Measurements from ENCODE around the gene AGAP1.

The AGAP1 gene

DNA sequence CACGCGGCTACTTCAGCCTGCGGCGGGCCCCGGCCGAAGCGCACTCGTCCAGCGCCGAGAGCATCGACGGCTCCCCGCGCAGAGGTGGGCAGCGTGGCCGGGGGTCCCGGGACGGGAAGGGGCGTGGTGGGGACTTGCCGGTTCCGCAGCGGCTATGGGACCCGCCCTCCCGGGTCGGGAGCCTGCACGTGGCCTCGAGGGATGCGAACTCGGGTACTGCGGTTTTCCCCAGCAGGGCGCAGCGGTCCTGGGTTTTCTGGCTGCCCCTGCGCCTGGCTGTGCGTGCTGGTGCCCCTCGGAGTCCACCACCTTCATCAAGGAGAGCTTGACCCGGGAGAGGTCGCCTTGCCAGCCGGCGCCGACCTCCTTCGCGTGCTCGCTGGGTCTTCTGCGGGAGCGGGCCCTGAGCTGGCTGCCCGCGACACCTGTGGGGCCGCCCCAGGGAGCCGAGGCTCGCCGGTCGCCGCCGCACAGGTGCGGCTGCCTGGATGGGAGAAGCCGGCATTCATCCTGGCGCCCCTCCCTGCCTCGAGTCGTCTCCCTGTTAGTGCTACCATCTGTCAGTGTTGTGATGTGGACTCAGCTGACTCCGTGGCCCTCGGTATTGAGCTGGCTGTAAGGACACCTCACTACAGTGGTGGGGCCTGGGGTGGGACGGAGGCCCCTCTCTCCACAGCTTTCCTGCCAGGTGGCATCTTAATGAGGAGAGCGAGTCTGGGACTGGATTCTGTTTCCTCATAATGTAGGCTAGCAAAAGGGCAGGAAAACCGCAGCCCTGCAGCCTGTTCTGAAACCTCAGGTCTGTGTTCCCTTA is 177.3 kb downstream of the AGAP1 start:
- DNase-seq, result peak; percentile 13

DNA sequence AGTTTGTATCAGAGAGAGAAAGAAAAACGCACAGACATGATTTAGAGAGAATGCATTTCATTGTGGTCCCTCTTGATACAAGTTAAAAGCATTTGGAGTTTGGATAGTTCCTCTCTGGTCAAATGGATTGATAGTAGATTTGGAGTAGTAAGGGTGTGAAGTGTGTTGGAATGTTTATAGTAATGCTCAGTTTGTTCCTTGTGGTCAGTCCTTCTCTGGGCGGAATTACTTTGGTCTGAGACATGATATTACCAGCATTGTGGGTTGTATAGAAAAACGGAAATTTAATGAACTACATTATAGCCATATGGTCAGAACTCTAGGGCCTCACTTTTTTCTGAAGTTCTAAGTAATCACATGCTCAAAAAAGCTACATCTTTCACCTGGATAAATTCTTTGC is 178.9 kb downstream of the AGAP1 start:
- DNase-seq, result no peak

DNA sequence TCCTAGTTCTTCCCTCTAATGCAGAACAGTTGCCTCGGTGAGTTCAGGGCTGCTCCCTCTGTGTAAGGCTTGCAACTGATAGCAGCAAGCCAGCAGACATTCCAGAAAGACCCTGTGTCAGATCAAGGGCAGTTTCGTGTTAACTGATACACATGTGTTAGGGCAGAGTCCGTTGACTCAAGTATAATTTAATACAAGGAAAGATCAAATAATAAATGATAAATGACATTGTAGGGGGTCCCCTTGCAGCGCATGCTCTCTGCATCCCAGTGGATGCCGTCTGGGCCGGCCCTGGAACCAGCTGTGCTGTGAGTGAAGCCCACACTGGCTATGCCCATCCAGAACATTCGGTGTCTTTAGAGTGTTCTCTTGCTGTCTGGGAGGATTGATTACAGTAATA is 180.3 kb downstream of the AGAP1 start:
- no peak for DNase-seq

DNA sequence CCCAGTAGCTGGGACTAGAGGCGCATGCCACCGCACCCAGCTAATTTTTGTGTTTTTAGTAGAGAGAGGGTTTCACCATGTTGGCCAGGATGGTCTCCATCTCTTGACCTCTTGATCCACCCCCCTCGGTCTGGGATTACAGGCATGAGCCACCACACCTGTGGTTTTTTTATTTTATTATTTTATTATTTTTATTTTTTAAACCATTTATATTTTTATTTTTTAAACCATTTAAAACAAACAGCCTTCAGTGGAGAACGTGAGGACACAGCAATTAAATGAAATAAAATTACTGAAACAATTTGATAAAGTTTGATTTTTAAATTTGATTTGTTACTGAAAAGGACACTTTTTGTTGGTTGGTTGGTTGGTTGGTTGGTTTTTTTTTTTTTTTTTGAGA is 181.0 kb downstream of the AGAP1 start:
- no peak for DNase-seq

DNA sequence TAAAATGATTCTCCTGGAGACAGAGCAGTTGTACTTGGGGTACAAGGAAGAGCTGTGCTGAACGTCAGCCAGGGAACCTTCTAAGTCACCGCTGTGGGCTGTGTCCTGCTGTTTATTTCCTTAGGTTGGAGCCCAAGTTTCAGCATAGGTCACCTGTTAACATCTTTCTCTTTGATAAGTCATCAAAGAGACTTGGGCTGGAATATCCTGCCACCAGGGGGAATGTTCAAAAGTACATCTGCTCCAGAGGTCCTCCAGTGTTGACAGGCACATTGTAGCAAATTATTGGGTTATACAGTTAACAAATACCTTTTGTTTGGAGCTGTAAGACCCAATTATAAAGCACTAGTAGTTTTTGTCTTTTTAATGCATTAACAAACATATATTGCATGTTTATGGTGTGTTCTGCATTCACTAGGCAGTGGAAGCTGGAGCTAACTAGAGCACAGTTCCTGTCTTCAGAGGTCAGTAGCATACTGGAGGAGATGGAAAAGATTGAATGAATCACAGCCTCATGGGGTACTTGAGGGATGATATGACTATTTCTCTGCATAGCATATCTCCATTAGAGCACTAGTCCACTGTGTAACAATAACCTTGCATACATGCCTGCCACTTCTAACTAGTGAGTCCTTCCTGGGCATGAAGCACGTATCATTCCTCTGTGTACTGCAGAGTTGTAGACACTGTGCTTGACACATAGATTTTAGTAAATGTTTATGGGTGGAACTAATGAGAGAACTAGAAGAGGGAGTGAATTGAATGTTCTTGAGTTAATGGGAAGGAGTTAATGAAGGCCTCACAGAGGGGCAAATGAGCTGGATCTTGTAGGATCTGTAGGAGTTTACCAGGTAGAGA is 182.1 kb downstream of the AGAP1 start:
- DNase-seq, result no peak

DNA sequence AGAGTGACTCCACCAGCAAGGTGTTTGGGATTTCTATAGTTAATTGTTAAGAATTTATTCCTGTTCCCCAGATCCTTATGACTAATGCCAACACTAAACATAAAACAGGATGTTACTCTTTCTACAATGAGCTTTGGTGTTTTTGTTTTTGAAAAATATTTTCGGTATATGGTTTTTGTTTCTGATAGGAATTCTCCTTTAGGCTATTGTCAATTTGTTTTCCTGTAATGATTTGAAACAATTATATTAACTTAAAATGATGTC is 182.6 kb downstream of the AGAP1 start:
- no peak for DNase-seq

DNA sequence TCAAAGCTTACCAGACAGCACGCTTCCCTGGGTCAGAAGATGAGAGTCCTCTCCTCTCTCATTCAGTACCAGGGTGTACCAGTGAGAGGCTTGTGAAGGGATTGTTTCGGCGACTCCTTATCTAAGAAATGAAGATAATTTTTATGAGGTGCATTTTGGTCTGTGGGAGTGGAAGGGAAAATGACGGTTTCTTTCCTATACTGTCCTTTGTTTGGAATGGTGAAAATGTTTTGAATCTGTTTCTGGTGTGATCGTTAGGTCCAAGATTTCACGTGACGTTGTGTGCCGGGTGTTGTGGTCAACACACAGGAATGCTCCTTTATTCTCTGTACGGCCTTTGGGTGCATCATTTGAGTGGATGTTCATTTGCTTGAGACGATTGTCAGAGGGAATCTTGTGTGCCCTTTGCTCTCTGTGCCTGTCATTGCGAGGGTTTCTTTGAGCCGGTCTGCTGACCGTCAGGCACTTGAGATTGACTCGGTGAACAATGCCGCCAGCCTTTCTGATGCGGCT is 183.5 kb downstream of the AGAP1 start:
- DNase-seq, result no peak

DNA sequence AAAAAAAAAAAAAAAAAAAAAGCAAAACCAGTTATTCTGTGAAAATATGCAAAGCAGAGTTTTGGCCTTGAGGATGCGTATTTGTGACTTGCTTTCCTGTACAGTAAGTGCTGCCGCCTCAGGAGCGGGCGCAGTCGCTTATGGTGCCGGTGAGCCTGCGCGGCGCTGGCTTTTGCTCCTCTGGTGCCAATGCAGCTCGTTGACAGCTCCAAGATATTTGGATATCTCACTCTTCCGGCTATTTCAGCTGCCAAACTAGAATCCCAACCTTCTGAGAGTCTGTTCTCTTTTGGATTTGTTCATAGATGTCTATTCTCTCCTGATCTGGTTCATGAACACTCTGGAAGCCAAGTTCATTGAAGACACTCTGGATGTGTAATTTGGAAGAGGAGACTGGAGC is 184.1 kb downstream of the AGAP1 start:
- no peak for DNase-seq

DNA sequence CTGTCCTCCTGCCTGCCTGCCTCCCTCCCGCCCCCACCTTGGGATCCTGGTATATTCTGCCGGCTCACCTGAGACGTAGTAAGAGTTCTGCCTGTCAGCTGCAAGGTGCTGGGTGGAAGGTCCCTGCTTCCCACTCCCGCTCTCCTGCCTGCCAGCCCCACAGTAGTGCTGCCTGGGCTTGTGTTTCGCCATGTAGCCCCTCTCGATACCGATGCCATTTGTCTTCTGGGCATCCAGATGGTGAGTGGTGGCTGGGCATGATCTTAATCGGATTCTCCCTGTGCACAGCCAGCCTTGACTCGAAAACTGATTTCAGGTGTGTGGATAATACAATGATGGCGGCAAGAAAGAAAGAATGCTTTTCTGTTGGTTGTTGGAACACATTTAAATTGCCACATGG is 184.9 kb downstream of the AGAP1 start:
- DNase-seq, result no peak

DNA sequence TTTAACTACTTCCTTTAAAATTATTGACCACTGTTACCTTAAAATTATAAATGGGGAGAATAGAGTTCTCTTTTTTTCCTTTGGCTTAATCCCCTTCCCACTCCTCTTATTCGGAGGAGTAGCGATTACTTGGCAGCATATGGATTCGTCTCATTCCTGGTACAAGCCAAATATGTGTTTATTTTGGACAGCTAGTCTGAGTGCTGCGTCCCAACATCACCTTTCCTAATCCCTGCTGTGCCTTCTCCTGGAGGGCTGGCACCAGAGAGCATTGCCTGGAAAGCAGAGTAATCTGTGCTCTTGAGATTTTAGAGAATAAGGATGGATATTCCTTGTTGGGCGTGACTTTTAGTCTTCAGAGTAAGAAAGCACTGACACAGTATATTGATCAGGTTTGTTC is 185.6 kb downstream of the AGAP1 start:
- no peak for DNase-seq

DNA sequence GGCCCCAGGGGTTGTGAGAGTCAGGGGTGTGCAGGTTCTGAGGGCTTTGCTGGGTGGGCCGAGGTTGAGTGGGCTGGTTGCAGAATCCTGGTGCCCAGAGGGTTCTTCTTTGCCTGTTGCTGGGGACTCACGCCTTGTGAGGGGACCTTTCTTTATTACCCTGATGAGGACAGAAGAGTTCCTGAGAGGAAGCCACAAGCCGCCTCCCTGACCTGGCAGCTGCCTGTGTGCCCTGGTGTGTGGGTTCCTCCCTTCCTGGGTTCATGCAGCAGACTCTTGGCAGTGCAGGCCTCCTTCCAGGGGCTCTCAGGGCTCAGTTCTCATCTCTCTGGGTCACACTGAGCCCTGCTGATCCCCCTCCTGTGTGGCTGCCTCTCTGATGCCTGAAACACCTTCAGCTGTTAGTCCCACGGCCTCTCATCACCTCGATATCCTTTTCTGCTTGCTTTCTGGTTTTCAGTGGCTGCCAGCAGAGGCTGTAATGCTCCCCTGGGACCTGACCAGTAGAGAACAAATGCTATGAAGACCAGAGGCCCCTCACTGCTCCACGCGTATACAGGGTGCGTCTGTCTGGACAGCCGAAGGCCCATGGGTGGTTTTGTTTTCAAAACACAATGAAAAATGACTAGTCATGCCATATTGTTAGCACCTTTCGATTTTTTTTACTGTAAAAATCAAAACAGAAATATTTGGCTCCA is 191.3 kb downstream of the AGAP1 start:
- DNase-seq, result no peak

DNA sequence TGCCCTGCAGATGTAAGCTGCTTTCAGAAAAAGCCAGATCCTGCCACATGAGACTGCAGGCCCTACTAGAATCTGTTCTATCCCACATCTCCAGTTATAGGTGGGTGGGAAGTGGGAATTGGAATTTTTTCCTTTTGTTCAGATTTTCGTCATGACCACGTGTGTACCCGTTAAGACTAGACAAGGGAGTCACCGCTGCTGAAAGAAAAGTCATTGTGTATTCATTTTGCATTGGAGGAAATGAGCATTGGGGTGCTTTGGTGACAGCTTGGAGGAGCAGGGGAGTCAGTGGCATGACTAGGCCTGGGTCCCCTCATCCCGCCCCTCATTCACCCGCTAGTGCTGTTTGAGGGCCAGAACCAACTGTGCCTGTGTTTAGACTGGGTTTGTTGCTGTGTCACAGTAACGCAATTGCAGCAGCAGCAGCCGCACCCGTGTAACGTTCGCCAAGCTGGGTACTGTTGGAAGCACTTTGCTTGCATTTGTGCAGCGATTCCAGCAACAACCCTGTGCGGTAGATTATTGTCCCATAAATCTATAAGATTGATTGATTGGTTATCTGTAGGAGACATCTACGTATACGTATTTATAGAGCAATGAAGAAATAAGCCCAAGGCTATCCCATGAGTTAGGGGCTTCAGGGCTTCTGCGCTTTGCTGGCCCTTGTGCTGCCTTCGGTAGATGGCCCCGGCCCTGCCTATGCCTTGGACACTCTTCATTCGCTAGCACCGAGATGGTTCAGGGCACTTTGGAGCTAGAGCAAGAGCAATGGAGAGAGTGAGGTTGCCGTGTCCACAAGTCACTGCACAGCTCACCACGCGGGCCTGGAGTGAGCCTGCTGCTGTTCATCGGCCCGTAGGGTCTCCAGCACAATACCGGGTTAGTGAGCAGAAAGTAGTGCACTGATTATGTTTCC is 194.9 kb downstream of the AGAP1 start:
- DNase-seq, result no peak

DNA sequence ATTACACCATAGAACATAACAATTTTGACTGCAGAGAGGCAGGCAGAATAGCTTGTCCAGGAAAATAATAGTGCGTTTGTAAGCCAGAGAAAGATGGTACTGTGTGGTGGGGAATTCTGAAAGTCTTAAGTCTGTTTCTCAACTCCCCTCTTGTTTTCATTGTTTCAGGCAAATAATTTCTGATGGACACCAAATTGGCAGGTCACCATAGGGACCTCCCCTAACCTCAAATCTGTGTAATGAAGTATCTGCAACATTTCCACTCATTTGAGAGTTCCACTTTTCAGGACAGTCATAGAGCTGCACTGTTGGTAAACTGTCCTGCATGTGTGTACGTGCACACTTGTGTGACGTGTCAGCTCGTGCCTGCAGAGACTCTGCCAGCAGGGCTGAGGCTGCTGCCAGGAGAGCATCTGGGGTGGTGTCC is 195.6 kb downstream of the AGAP1 start:
- DNase-seq, result no peak

DNA sequence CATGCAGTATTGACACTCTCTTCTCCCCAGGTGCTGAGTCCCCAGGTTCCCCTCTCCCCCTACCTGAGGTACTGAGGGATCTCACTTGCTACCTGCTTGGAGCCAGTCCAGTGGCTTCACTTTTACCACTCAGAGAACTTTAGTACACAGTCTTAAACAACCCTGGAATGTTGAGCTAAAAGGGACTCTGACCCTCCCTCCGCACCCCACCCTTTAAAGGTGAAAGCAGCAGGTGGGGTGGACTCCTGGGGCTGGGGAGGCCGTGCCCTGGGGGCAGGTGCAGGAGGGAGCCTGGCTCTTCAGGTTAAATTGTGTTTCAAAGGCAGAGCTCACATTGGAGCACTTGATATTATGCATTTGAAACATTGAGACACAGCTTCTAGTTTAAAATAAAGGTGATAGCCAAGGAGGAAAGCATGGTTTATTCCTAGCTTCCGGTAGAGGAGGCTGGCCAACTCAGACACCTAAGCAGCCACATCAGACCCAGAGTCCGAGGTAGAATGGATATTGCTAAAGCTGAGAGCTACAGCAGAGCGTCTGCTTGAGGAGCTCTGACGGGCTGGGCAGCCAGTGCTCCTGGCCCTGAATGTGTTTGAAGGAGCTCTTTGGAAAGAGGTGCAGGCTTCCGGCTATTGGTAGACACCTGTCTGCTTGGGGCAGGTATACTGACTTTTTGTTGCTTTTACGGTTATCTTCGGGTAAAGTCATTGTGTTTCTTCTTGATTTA is 196.4 kb downstream of the AGAP1 start:
- no peak for DNase-seq

DNA sequence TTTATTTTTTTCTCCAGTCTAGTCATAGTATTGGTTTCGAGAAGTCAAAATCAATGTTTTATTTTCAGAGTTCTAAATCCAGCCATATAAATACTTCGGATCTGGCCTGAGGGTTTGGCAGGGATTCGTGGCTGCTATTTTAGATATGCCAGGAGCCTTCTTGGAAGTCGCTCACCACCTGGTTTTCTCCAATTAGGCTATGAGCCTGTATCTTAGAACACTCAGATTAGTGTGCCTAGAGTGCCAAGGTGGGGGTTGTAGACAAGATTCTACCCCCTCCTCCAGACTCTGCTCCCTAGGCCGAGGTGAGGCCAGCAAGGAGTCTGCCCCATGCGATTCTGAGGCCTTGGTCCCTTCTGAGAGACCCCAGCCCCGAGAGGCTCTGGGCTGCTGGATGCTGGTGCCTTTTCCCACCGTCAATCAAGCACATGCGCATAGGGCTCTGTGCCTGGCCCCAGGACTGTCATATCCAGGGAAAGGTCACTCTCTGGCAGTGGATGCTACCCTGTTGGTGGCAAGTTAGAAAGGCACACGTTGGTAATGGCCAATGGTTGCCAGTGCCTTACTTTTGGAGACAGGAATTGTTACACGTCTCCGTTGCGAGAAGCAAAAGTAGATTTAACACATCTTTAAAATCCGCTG is 197.1 kb downstream of the AGAP1 start:
- DNase-seq, result no peak

DNA sequence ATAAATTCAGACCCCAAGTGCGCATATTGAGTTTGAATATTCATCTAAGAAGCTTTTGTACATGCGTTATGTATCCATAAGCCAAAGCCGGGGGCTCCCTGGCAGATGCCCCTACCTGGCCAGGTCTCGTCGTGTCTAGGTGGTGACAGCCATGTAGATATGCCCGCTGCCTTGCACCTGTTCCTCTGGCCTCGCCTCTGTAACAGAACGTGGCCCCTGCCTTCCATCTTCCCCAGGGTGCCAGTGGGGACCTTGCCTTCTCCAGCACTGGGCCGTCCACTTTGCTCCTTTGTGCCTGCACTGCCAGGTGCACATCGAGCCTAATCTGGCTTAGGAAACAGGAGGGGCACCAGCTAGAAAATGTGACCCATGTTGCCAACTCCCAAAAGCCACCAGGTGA is 198.2 kb downstream of the AGAP1 start:
- no peak for DNase-seq

DNA sequence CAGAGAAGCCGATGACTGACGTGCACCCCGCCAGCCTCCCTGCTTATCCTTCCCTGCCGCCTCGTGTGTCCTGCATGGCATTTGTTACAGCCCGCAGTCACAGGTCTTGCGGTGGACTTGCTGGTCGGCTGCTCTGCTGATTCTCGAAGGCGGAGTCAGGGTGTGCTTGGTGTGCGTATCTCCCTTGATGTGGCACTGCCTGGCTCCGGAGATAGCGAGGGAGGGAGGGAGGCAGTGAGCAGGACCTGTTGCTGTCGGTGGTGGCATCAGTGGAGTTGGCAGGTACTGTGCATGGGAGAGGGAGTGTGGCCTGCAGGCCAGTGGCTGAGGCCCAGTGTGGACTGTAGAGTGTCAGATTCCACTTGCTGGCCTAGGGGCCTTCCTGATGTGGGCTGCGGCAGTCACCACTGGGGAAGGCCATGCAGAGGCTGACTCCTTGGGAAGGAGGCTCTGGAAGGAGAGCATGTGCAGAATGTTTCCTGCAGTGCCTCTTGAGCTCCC is 198.9 kb downstream of the AGAP1 start:
- DNase-seq, result no peak

DNA sequence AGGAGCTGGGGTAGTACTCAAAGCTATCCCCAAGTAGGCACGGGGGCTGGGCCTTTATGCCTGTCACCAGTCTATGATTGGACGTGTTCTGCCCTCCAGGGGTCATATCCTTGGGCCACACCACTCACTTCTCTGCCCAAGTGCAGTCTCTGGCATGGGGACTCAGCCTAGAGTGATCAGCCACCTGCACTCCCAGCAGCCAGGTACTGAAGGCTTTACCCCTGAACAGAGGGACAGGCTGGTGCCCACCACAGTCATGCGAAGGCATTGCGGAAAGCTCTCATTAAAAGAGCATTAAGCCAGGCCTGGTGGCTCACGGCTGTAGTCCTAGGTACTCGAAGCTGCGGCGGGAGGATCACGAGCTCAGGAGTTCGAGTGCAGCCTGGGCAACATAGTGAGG is 199.4 kb downstream of the AGAP1 start:
- no peak for DNase-seq

DNA sequence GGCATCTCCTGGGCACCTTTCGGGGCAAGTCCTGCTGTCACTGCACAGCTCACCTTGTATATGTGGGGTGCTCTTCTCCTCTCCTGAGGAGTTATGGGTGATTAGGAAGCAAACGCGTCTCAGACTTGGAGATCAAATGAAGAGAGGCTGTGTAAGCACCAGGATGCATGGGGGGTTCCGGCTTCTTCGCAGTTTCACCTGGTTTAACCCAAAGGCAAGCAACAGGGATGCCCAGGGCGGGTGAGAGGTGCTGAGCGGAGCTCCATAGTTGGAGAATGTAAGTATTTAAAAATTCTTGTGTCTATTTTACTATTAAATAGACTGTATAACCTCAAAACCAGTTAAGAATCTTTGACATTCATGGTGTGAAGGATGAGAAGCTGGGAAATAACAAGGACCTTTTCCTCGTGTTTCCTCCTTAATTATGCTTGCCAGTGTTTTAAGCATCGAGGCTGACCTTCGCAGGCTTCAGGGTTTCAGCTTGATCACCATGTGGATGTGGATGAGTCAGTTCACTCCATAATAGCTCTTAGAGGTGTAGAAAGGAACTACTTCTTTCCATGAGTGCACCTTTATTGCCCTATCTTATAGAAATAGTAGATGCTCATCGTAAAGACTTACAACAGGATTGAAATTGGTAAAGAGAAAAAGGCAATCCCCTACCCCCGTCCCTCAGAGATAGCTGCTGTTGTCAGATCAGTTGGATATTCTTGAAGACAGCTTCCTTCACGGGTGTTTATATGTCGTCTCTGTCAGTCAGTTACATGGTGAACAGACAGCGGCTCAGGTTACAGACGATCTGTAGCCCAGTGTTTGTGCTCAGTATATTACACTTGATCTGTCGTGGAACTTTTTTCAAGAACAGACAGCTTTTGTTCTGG is 201.1 kb downstream of the AGAP1 start:
- no peak for DNase-seq

DNA sequence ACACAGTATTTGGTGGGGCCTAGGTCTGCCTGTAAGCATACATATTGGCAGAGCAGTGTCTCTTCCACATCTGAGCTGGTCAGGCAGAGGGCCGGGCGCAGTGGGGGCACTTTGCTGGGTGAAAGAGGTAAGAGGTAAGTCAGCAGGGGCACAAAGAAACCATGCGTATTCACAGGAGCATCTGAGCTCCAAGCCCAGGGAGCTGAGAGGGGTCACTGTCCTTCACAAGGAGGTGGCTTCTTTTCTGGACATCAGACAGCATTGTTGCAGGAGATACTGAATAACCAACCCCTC is 201.7 kb downstream of the AGAP1 start:
- DNase-seq, result no peak

Data from DMS79 treated with DMSO at 0.1 percent for 48 hours (cell line).